BLaER1 treated with 17β-estradiol and CSF1 and Interleukin-3, amounts not matched to agents 10 nM and 100 nM (cell line): ENCODE data around the gene LRRC37A3.
A peak's percentile ranks its signal among the peaks of the same experiment; 100 is the strongest.
"Not testable (repeated sequence)": the region's sequence is repeated elsewhere in the genome, so short reads cannot be mapped to it uniquely, and the experiment has no call there.

Source experiments
- H3K27ac ChIP-seq, 11 experiments: shearing (Covaris generic); formaldehyde crosslinking; 2 replicates each; pipeline ENCODE4 v1.8.1; 2022
- H3K27me3 ChIP-seq, 11 experiments: shearing (Covaris generic); formaldehyde crosslinking; 2 replicates each; pipeline ENCODE4 v1.8.1; 2022
- H3K36me3 ChIP-seq, 11 experiments: shearing (Covaris generic); formaldehyde crosslinking; 2 replicates each; pipeline ENCODE4 v1.8.1; 2022
- H3K4me1 ChIP-seq, 10 experiments: shearing (Covaris generic); formaldehyde crosslinking; 2 replicates each; pipeline ENCODE4 v1.8.1; 2022
- H3K4me2 ChIP-seq, 11 experiments: shearing (Covaris generic); formaldehyde crosslinking; 2 replicates each; pipeline ENCODE4 v1.8.1; 2022
- H3K4me3 ChIP-seq, 10 experiments: shearing (Covaris generic); formaldehyde crosslinking; 2 replicates each; pipeline ENCODE4 v1.8.1; 2022
- H3K9ac ChIP-seq, 11 experiments: shearing (Covaris generic); formaldehyde crosslinking; 2 replicates each; pipeline ENCODE4 v1.8.1; 2022
- H3K9me3 ChIP-seq, 11 experiments: shearing (Covaris generic); formaldehyde crosslinking; replicated peaks in 1 of 11; 2 replicates each; pipeline ENCODE4 v1.8.1; 2022
- H4K20me1 ChIP-seq, 11 experiments: shearing (Covaris generic); formaldehyde crosslinking; 2 replicates each; pipeline ENCODE4 v1.8.1; 2022
- Cebpa-rat ChIP-seq, 11 experiments: shearing (Covaris generic); IDR thresholded peaks; 2 replicates each; pipeline ENCODE4 v1.8.1; 2022

Gene LRRC37A3

DNA sequence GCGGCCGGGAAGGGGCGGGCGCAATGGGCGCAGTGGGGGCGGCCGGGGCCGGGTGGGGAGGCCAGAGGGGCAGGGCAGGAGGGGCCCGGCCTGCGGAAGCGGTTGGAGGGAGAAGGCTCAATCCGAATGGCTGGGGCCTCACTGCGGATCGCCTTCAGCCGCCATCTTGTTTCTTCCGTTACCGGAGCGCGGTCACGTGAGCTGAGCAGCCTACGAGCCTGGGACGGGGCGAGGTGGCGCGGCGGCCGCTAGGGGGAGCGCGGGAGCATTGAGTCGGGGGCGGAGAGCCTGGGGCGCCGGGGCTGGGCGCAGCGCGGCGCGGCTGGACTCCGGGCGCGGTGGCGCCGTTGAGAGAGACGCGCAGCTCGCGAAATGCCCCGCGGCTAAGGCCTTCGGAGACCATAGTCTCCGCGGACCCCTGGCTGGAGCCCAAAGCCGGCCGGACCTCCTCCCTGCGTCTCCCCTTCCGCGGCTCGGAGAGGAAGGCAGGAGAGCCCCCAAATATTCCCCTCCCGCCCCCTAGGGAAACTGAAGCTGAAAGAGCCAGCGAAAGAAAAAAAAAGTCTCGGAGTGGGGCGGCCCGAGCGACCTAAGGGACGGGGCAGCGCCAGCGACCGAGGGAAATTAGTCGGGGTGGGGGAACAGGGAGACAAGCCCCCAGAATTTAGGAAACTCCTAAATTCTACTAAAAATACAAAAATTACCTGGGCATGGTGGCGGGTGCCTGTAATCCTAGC is at the start of gene LRRC37A3:
LRRC37A3 (minus strand) TSS at position 190 of the 737 bp plus-strand sequence. CDS start 22,221 bp downstream, outside the sequence.
- not testable (repeated sequence) for H3K36me3 ChIP-seq, H4K20me1 ChIP-seq, H3K27me3 ChIP-seq, H3K9me3 ChIP-seq
- H3K4me1 ChIP-seq, result peaks cover 30 to 42% (median 35%) of the 10 kb centered on the region in 10 experiments
- peak within 1 kb of the TSS; percentile 89 to 96 (median 91) for H3K9ac ChIP-seq
- H3K4me3 ChIP-seq, result peak within 1 kb of the TSS; percentile 67 to 80 (median 73)
- peak within 1 kb of the TSS; percentile 90 to 96 (median 92) for H3K27ac ChIP-seq
- peak within 1 kb of the TSS; percentile 65 to 93 (median 82) for H3K4me2 ChIP-seq

- not testable (repeated sequence) for H4K20me1 ChIP-seq, H3K36me3 ChIP-seq, H3K9me3 ChIP-seq, H3K27me3 ChIP-seq
- Histone ChIP-seq H3K27ac (peak overlapping the region; percentile 51 to 87 (median 73); a peak in 21 of 22 replicates), H3K4me3 (peak overlapping the region in 7 of 10 experiments; percentile 13 to 55 (median 32); a peak in 9 of 20 replicates), H3K9ac (peak overlapping the region; percentile 55 to 79 (median 70); a peak in 21 of 22 replicates), H3K4me1 (peaks cover 63 to 97% (median 93%) of the 10 kb centered on the region in 10 experiments), H3K4me2 (peak overlapping the region; percentile 69 to 92 (median 79))
Measured at GRCh38 chr17:64965873-64966287, 46.6 kb upstream of the LRRC37A3 start.

- Histone ChIP-seq H3K9ac (peak overlapping the region in 10 of 11 experiments; percentile 53 to 77 (median 59); a peak in 14 of 22 replicates), H3K4me3 (peak overlapping the region in 6 of 10 experiments; percentile 19 to 55 (median 36); a peak in 8 of 20 replicates), H3K4me1 (peaks cover 63 to 95% (median 90%) of the 10 kb centered on the region in 10 experiments), H3K4me2 (peak overlapping the region; percentile 69 to 92 (median 79)), H3K27ac (peak overlapping the region in 10 of 11 experiments; percentile 5 to 87 (median 76); a peak in 20 of 22 replicates)
- not testable (repeated sequence) for H3K9me3 ChIP-seq, H3K27me3 ChIP-seq, H3K36me3 ChIP-seq, H4K20me1 ChIP-seq
Measured at GRCh38 chr17:64965256-64965872, 46.1 kb upstream of the LRRC37A3 start.

GRCh38 chr17:64964796-64965195 is 45.5 kb upstream of the LRRC37A3 start:
- Histone ChIP-seq H3K27me3 (no peaks in the 10 kb centered on the region), H3K4me1 (peaks cover 59 to 95% (median 90%) of the 10 kb centered on the region in 10 experiments), H3K27ac (peak overlapping the region in 7 of 11 experiments; percentile 33 to 87 (median 82); a peak in 12 of 22 replicates), H3K4me3 (peak overlapping the region in 1 of 10 experiments; percentile 18; a peak in 2 of 20 replicates), H4K20me1 (no peaks in the 10 kb centered on the region), H3K9ac (peak overlapping the region in 6 of 11 experiments; percentile 8 to 77 (median 54); a peak in 9 of 22 replicates), H3K4me2 (peak overlapping the region; percentile 69 to 92 (median 79)), H3K36me3 (no peaks in the 10 kb centered on the region), H3K9me3 (no peaks in the 10 kb centered on the region)
- no peak for TF ChIP-seq Cebpa-rat (IDR thresholded peaks at IDR 0.05)

- not testable (repeated sequence) for H3K4me3 ChIP-seq, H4K20me1 ChIP-seq, H3K9me3 ChIP-seq, H3K36me3 ChIP-seq, H3K27me3 ChIP-seq
- Histone ChIP-seq H3K27ac (peak overlapping the region in 7 of 11 experiments; percentile 14 to 87 (median 82); a peak in 11 of 22 replicates), H3K4me2 (peak overlapping the region; percentile 69 to 92 (median 79); a peak in 20 of 22 replicates), H3K9ac (peak overlapping the region in 4 of 11 experiments; percentile 53 to 62 (median 55); a peak in 9 of 22 replicates), H3K4me1 (peaks cover 49 to 95% (median 81%) of the 10 kb centered on the region in 10 experiments)
Measured at GRCh38 chr17:64963814-64964213, 44.5 kb upstream of the LRRC37A3 start.

- not testable (repeated sequence) for H3K9me3 ChIP-seq, H4K20me1 ChIP-seq, H3K36me3 ChIP-seq, H3K27me3 ChIP-seq, H3K4me3 ChIP-seq
- Histone ChIP-seq H3K4me1 (peaks cover 30 to 75% (median 61%) of the 10 kb centered on the region in 10 experiments), H3K27ac (peak overlapping the region in 3 of 11 experiments; percentile 2 to 53 (median 45); a peak in 5 of 22 replicates), H3K9ac (peak overlapping the region in 4 of 11 experiments; percentile 24 to 49 (median 35); a peak in 3 of 22 replicates), H3K4me2 (peak overlapping the region; percentile 7 to 92 (median 58); a peak in 19 of 22 replicates)
Measured at GRCh38 chr17:64961563-64962378, 42.5 kb upstream of the LRRC37A3 start.

GRCh38 chr17:64951877-64952276 is 32.6 kb upstream of the LRRC37A3 start:
- Histone ChIP-seq H3K27me3 (no peaks in the 10 kb centered on the region), H3K9ac (no peak overlapping the region), H3K9me3 (peaks cover 0 to 7% (median 0%) of the 10 kb centered on the region in 11 experiments; a peak in 1 of 22 replicates), H3K36me3 (no peaks in the 10 kb centered on the region), H3K27ac (no peak overlapping the region), H3K4me1 (peaks cover 0 to 3% (median 0%) of the 10 kb centered on the region in 10 experiments; a peak in 1 of 20 replicates), H4K20me1 (no peaks in the 10 kb centered on the region), H3K4me3 (no peak overlapping the region), H3K4me2 (no peak overlapping the region)
- no peak for TF ChIP-seq Cebpa-rat (IDR thresholded peaks at IDR 0.05)

- H3K9me3 ChIP-seq, result peaks cover 0 to 7% (median 0%) of the 10 kb centered on the region in 11 experiments; a peak in 1 of 22 replicates
- H3K9ac ChIP-seq, result no peak overlapping the region
- no peak for TF ChIP-seq Cebpa-rat (IDR thresholded peaks at IDR 0.05)
- no peak overlapping the region for H3K27ac ChIP-seq
- no peak overlapping the region for H3K4me3 ChIP-seq
- H3K4me1 ChIP-seq, result peaks cover 0 to 3% (median 0%) of the 10 kb centered on the region in 10 experiments; a peak in 1 of 20 replicates
- H3K4me2 ChIP-seq, result no peak overlapping the region
- H3K36me3 ChIP-seq, result no peaks in the 10 kb centered on the region
- H3K27me3 ChIP-seq, result no peaks in the 10 kb centered on the region
- no peaks in the 10 kb centered on the region for H4K20me1 ChIP-seq
Measured at GRCh38 chr17:64950871-64951270, 31.6 kb upstream of the LRRC37A3 start.
